GM19372 (cell line): ENCODE measurements around the gene CNTNAP2.

Experiments used
- ATAC-seq: cut with Tn5 transposase; IDR thresholded peaks from one replicate; pipeline ENCODE4 v1.9.1; 2021; ENCODE audit warnings: mild to moderate bottlenecking, low read depth, moderate library complexity; ENCODE audit not compliant: unreplicated experiment

Gene CNTNAP2

DNA sequence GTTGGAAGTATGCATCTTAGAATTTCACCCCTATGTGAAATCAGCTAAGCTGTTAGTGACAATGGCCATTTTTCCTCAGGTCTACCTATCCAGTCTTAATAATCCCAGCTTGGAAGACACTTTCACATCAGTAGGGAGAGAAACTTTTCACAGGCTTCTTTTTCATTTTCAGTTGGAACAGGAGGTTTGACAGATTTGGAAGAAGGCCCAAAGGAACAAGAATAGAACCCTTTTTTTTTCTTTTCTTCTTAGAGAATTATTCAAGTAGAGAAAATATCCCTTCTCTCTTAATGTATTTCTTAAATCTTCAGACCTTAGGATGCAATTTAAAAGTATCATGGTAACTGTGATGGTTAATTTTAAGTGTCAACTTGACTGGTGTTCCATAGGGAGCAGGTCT, 2063.5 kb downstream of the CNTNAP2 start:
- ATAC-seq, result no peak

DNA sequence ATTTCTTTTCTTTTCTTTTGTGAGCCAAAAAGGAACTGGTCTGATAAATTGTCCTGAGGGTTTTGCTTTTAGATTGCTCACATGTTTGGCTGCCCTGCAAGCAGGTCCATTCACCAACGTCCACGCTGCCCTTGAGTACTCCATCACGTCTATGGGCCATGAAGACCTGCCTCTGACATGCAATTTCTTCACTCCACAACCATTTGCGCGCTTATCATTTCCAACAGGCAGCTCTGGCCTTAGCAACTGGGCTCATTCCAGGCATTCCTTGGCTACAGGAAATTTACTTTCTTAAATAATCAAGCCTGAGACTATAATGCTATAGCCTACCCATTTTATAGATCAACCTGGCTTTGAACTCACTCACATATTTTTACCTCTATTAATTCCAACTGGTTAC, 2065.7 kb downstream of the CNTNAP2 start:
- ATAC-seq, result no peak

- ATAC-seq, result no peak
These were observed 2068.4 kb downstream of the CNTNAP2 start for GRCh38 chr7:148185041-148185440.

GRCh38 chr7:148187471-148187870, 2070.9 kb downstream of the CNTNAP2 start:
- no peak for ATAC-seq

GRCh38 chr7:148191391-148192065, 2074.9 kb downstream of the CNTNAP2 start:
- no peak for ATAC-seq

DNA sequence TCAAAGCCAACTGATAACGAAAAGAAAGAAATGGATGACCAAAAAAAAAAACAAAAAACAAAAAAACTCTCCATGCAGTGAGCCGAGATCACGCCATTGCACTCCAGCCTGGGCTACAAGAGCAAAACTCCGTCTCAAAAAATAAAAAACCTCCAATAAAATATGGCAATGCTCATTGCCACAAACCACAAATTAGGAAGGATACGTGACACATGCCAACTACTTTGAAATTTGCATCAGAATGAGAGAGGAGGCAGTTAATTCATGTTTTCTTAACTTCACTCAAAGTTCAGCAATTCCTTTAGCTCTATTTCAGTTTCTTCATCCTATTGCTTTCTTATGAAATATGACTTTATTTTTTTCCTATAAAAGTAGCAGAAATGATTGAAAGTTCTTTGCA, 2075.9 kb downstream of the CNTNAP2 start:
- ATAC-seq, result no peak

- no peak for ATAC-seq
These were observed 2085.4 kb downstream of the CNTNAP2 start for GRCh38 chr7:148201992-148202391.

- no peak for ATAC-seq
These were observed 2088.2 kb downstream of the CNTNAP2 start for GRCh38 chr7:148204639-148205304.

GRCh38 chr7:148209643-148210190, 2093.1 kb downstream of the CNTNAP2 start:
- no peak for ATAC-seq

DNA sequence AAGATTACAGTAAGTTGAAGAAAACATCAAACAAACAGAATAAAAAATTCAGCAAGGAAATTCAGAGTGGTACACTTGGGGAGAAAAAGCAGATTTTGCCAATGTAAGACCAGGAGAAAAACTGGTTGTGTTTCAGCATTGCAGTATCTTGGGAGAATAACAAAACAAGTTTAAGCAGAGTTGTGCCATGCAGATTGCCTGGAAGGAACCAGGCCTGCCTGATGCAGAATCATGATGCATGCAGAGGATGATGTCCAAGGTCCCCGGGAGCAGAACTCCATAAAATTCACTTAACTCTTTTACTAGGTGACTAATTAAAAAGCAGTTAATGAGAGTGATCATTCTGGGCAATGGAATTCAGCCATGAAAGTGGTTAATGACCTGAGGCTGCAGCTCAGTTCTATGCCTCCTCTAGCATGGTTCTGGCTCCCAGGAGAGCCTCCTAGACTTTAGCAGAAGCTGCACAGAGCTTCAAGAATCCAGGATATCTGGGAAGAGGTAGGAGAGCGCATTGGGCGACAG, 2094.3 kb downstream of the CNTNAP2 start:
- ATAC-seq, result no peak

DNA sequence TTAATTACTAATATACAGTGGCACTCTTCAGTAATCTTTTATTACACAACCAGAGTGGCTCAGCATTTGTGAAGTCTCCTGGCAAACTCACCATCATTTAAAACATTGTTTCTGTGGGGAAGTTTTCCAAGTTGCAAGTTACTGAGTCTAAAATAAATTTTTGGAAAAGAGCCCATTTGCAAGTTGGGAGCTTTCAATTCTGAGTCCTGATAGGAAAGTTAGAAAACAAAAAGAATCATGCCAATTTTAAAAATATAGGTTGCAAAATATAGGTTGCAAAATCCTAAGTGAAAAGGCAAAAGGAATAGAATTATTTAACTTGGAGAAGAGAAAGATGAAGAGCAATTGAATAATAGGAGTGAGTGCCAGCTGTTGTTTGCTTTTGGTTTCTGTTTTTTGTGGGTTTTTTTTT, 2095.1 kb downstream of the CNTNAP2 start:
- ATAC-seq, result no peak

DNA sequence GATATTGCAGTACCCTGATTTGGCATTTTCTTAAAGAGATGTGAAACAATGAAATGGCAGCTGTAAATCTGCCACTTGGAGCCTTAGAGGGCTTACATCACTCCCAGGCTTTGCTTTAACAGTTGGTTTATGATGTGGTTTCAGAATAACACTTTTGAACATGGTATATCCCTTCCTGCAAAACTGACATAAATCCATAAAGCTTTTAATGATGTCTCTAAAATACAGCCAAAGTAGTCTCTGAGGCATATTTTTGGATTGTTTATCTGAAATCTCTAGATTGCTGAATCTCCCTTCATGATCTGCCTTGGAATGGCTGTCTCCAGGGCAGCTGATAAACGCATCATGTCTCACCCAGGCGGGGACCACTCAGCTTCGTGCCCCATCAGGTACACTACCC, 2096.1 kb downstream of the CNTNAP2 start:
- ATAC-seq, result no peak

DNA sequence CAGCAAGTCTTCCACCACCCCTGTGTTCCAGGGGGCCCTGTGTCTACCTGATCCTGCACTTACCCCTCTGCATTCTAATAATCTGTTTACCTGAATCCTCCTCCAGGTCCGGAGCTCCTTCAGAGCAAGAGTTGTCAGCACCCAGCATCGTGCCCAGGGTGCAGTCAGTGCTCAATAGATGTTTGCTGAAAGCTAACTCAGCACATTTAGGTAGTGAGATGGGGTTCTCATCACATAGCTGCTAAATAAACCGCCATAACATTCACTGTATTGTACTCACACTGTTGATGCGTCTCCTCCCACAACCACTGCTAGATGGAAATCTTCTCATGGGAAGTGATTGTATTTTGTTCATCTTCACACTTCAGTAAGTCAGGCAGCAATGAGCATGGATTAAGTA, 2097.5 kb downstream of the CNTNAP2 start:
- ATAC-seq, result no peak

DNA sequence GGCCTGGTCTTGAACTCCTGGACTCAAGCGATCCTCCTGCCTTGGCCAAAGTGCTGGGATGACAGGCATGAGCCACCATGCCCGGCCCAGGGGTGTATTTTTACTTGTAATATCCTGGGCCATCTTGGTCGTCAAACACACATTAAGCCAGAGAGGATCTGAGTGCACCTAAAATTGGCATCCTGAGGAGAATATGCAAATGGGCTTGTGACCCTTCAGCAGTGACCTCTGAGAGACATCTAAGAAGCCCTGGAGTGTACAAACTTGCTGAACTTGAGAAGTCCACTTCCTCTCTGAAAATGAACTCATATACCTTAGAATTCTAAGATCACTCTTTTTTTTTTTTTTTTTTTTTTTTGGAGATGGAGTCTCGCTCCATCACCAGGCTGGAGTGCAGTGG, 2102.0 kb downstream of the CNTNAP2 start:
- no peak for ATAC-seq

GRCh38 chr7:148222721-148223120, 2106.1 kb downstream of the CNTNAP2 start:
- no peak for ATAC-seq

DNA sequence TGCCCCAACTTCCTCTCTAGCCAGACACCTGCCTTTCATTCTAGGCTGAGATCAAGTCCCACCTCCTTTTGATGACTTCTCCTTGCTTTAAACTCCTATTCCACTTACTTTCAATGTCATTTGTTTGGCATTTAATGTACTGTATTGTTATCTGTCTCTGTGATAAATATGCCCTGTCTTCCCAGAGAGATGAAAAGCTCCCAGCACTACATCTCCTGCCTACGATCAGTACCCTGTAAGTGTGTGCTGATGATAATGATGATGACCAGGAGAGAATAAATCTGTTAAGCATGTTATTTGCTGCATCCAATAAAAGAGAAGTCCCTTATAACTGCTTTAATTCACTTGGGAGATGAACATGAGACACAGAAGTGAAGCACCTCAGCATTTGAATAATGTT, 2106.6 kb downstream of the CNTNAP2 start:
- no peak for ATAC-seq

DNA sequence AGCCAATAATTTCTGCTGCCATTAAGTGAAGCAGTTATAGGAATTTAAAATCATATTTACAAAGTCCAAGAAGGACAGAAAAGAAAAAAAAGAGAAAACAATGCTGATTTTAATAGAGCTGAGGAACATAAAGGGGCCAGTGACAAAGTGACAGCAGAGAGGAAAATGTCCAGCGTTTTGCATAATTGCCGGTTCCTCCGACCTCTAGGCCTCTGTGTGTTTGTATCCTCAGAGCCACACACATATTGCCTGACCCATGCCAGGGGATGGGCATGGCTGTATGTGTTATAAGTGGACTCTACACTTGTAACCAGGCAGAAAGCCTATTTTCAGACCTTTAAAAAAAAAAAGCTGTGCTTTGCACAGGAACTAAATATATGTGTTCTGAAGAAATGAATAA, 2107.1 kb downstream of the CNTNAP2 start:
- no peak for ATAC-seq

DNA sequence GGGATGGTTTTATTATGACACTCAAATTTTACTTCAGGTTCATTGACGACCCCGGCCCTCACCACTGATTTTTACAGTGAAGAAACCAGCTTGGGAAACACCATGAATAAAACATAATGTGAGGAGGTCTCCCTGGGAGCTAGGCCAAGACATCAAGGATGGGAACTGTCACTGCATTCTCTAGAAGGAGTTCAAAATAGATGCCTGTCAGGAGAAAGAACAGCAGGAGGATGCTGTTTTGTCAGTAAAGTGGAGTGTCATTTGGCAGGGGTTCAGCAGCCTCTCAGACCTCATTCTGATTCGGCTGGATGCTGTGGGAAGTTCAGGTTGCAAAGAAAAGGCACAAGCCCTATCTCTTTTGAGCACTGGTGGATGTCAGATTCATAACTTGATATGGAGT, 2113.7 kb downstream of the CNTNAP2 start:
- ATAC-seq, result no peak

DNA sequence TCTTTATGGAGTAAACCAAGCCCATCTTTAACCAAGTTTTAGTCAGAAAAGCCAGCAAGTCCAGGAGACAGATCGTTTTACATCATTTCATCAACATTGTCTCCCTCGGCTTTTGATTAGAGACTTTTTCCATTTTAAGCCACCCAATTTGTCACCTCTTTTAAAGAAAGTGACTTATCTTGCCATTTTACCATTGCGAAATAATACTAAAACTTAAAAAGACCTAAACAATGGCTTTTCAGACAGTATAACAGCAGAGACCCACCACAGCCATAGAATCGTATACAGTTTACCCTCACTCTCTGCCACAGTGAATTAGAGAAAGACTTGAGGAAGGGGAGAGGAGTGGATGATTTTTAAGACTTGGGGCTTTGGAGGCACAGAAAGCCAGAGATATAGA, 2114.3 kb downstream of the CNTNAP2 start:
- no peak for ATAC-seq

DNA sequence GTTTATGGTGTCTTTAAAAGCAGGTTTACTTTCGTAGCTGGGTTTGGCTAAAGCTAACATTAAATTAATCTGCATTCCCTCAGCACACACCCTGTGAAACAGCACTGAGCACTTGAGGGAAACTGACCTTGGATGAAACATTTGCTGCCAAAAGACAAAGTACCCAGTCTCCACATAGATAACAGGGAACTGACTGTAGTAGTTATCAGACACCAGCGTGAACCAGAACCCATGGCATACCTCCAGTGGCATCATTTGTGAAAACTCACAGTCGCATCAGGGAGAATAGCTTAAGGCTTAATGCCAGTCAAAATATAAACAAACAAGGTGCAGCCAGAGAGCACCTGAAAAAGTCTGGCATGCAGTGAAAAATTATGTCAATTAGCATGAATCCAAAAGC, 2116.2 kb downstream of the CNTNAP2 start:
- no peak for ATAC-seq

DNA sequence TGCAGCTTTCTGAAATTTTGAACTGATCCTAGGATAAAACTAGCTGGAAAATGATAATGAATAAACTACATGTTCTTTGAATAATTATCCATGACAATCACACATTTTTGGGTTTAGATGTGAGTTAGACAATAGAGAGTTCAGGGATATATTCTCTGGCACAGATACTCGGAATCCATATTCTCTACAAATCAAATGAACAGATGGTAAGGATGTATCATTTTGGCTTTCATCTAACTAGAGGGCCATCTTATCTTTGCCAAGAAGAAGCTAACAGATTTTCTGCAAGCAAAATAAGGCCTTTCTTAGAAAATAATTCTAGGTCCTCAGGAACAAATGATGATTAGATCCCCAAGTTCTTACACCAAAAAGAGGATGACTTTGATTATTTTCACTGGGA, 2118.1 kb downstream of the CNTNAP2 start:
- ATAC-seq, result no peak

- ATAC-seq, result no peak
These were observed 2122.2 kb downstream of the CNTNAP2 start for GRCh38 chr7:148238761-148239325.
